NB4 (cell line): ENCODE results near the gene COQ7.

Experiments used
- TF ChIP-seq, protein P1 (sequence below): IDR thresholded peaks from 2 replicates; pipeline ENCODE4 v1.6.1; 2011; ENCODE audit warnings: low read depth, low read length
- TF ChIP-seq, protein P2 (sequence below): IDR thresholded peaks from one replicate; pipeline ENCODE4 v1.5.1; 2012; ENCODE audit warnings: low read depth, low read length

DNA sequence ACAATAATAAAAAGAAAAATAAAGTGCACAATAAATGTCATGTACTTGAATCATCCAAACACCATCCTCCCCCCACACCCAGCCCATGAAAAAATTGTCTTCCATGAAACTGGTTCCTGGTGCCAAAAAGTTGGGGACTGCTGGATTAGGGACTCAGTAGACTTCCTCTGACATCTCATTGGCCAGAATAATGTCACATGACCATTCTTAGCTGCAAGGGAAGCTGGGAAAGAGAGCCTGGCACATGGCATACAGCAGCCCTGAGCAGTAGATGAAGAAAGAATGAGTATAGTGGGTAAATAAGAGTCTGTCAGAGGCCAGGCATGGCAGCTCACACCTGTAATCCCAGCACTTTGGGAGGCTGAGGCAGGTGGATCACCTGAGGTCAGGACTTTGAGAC is 58.9 kb downstream of the COQ7 start:
- TF ChIP-seq, protein P1, sequence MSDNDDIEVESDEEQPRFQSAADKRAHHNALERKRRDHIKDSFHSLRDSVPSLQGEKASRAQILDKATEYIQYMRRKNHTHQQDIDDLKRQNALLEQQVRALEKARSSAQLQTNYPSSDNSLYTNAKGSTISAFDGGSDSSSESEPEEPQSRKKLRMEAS, result no peak
- TF ChIP-seq, protein P2, sequence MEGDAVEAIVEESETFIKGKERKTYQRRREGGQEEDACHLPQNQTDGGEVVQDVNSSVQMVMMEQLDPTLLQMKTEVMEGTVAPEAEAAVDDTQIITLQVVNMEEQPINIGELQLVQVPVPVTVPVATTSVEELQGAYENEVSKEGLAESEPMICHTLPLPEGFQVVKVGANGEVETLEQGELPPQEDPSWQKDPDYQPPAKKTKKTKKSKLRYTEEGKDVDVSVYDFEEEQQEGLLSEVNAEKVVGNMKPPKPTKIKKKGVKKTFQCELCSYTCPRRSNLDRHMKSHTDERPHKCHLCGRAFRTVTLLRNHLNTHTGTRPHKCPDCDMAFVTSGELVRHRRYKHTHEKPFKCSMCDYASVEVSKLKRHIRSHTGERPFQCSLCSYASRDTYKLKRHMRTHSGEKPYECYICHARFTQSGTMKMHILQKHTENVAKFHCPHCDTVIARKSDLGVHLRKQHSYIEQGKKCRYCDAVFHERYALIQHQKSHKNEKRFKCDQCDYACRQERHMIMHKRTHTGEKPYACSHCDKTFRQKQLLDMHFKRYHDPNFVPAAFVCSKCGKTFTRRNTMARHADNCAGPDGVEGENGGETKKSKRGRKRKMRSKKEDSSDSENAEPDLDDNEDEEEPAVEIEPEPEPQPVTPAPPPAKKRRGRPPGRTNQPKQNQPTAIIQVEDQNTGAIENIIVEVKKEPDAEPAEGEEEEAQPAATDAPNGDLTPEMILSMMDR, result no peak
